AG09319 (cell line): ENCODE data around the gene UVSSA.

Source experiments
- DNase-seq: peaks from one replicate; pipeline ENCODE4 v3.0.0-alpha.2; 2010; ENCODE audit warnings: low read depth; ENCODE audit errors: extremely low read depth
- CTCF ChIP-seq: IDR thresholded peaks from 2 replicates; pipeline ENCODE4 v1.5.1; 2011; ENCODE audit warnings: low read depth, mild to moderate bottlenecking, inconsistent platforms, low read length, moderate library complexity

Gene UVSSA

GRCh38 chr4:1350169-1350520, 3.1 kb downstream of the UVSSA start:
- no peak for DNase-seq
- no peak for TF ChIP-seq CTCF

GRCh38 chr4:1351854-1352566, 5.0 kb downstream of the UVSSA start:
- TF ChIP-seq CTCF: peak; percentile 94
- peak; percentile 37 for DNase-seq

- DNase-seq: no peak
- no peak for TF ChIP-seq CTCF
Measured at GRCh38 chr4:1352567-1352900, 5.5 kb downstream of the UVSSA start.

GRCh38 chr4:1353186-1354055, 6.4 kb downstream of the UVSSA start:
- TF ChIP-seq CTCF: no peak
- DNase-seq: no peak

GRCh38 chr4:1354136-1354982, 7.4 kb downstream of the UVSSA start:
- no peak for DNase-seq
- TF ChIP-seq CTCF: no peak

GRCh38 chr4:1354983-1355275, 7.9 kb downstream of the UVSSA start:
- DNase-seq: no peak
- TF ChIP-seq CTCF: no peak

GRCh38 chr4:1355378-1355777, 8.4 kb downstream of the UVSSA start:
- no peak for DNase-seq
- TF ChIP-seq CTCF: no peak
